Measurements from ENCODE around the gene SPTBN5.
A peak's percentile ranks its signal among the peaks of the same experiment; 100 is the strongest.

SPTBN5 gene

DNA sequence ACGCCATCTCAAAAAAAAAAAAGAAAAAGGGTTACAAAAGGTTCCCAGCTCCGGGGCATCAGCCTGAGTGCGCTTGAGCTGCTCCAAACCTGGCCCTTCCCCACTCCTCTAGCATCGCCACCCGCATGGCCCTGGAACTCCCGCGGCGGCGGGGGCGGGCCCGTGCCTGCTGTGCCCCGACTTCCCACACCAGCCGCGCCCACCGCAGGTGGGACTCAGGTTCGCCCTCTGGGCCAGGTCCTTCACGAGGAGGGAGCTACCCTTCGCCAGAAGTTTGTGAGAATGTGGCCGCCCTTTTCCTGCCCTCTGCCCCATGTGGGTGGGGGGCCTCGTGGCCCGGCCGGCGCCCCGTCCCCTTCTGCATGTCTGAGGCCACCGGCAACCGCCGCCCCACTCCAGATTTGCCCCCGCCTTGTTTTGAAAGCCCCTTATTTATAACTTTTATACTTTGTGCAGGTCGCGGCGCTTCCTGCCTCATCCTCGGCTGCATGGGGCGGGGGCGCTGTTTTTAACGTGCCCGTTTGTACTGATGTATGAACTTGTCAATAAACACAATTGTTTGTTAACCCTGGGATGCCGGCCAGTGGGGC lies 66.5 kb downstream of the SPTBN5 start:
- peak overlapping the region; percentile 41 for H3K4me3 ChIP-seq (ENCODE audit: low read depth, low read length)

DNA sequence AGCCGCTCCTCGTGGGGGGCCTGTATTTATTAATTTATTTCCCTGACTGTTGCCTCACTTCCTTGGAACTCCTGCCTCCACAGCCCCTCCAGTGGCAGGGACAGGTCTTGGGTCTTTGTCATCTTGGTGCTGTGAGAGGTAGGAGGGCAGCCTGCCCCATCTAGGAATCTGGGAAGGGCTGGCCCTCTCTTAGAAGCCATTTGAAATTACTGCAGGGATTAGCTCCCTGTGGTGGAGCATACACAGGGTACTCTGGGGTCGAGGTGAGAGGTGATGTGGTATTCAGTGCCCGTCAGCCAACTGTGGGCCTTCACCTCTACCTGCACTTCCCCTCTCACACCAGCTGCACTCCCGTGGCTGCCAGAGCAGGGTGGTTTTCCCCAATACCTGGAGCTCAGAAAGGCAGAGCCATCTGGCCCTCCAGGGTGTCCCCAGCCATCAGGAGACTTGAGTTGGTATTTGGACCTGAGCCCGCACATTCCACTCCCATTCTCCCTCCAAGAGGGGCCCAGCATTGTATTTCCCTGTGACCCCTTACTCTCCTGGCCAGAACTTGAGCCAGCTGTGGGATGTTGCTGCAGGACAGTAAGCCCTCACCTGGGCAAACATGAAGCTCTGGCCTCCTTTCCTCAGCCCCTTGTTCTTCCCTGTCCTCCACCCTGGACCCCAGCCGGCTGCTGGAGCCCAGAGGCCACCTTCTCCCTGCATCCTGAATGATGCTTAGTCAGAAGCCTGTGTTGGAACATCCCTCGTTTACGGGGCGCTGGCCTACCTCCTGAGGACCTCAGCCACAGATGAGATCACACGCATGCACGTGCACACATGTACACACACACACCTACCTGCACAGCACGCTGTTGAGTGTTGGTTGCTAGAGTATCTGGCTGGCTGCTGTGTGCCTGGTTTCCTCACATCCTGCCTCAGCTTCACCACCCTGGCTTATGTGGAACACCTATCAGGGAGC lies 68.0 kb downstream of the SPTBN5 start:
- H3K4me3 ChIP-seq (ENCODE audit: low read depth, low read length) = no peak overlapping the region

DNA sequence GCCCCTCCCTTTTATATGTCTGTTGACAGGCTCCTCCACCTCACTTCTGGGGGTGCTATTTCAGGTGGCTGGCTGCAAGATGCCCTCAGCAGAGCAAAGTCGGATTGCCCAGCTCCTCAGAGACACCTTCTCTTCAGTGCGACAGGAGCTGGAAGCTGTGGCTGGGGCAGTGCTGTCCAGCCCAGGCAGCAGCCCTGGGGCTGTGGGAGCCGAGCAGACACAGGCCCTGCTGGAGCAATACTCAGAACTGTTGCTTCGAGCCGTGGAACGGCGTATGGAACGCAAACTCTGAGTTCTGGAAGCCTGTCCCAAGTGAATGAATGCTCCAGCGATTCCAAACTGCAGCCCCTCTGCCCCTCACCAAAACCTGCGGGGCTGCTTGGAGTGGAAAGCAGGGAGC lies 68.7 kb downstream of the SPTBN5 start:
- H3K4me3 ChIP-seq (ENCODE audit: low read depth, low read length) = no peak overlapping the region

DNA sequence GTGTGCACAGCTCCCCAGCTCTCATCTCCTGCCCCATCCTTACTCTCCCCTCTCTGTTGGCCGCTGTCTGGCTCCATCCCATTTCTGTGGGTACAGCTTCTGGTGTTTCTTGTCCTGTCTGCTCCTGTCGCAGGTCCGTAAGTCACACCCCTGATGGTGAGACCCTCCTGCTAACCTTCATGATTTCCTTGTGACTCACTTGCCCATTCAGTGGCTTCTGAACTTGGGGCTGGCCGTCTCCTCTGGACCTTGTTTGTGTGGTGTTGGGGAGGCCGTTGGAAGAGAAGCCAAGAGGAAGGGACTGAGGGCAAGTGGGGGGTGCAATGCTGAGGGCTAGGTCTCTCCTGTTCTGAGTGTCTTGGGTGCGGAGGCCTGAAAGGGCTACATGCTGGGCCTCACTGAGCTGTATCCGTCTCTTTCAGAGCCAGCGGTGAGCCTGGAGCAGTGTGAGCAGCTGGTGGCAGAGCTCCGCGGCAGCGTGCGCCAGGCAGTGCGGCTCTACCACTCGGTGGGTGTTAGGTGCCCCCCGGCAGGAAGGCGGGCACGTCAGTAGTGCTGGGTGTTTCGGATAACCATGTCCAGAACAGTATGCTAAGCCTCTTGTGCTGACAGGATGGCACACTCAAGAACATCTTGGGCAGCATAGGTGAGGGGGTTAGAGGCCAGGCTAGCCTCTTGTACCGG lies 69.6 kb downstream of the SPTBN5 start:
- no peak overlapping the region for H3K4me3 ChIP-seq (ENCODE audit: low read depth, low read length)

DNA sequence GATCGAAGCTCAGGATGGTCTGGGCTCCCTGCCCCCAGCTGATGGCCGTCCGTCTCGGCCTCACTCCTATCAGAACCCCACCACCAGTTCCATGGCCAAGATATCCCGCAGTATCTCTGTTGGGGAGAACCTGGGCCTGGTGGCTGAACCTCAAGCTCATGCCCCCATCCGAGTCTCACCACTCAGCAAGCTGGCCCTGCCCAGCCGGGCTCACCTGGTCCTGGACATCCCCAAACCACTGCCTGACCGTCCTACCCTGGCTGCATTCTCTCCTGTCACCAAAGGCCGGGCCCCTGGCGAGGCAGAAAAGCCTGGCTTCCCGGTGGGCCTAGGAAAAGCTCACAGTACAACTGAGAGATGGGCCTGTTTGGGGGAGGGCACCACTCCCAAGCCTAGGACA lies 70.4 kb downstream of the SPTBN5 start:
- H3K4me3 ChIP-seq (ENCODE audit: low read depth, low read length) = no peak overlapping the region

DNA sequence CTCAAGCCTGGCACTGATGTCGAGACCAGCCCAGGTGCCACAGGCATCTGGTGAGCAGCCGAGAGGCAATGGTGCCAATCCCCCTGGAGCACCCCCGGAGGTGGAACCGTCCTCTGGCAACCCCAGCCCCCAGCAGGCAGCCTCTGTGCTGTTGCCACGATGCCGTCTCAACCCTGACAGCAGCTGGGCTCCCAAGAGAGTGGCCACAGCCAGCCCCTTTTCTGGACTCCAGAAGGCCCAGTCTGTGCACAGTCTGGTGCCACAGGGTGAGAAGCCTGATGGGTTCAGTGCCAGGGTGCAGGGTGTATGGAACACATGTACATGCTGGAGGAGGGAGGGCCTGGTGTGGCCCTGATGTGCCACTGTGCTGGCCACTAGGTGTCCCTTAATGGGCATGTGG lies 70.9 kb downstream of the SPTBN5 start:
- H3K4me3 ChIP-seq (ENCODE audit: low read depth, low read length) = no peak overlapping the region

DNA sequence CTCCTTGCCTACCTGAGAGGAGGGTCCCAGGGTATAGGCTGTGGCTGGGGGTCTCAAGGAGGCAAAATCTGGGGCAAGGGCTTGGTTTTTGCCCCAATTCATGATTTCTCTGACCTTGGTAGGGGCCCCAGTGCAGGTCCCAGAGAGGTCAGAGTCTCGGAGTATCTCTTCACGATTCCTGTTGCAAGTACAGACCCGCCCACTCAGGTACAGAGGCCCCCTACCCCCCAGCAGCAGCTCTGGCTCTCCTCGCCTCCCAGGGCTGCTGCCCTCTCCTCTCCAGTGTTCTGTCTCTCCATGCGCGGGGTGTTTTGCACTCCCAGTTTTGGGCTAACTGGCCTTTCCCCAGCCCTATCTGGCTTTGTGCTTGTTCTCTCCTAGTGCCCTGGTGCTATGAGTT lies 71.4 kb downstream of the SPTBN5 start:
- H3K4me3 ChIP-seq (ENCODE audit: low read depth, low read length) = no peak overlapping the region

DNA sequence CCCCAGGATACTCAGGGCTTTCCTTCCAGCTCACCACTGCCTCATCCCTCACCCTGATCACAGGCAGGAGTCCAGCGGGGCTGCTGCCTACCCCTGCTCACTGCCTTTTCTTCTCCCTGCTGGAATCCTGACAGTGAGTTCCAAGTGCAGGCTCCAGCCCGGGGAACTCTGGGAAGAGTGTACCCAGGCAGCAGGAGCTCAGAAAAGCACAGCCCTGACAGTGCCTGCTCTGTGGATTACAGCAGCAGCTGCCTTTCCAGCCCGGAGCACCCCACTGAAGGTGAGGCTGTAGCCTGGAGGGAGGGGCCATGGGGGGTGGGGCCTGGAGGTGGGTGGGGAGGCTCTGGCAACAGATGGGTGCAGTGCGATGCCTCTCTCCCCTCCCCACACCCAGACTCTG lies 72.0 kb downstream of the SPTBN5 start:
- H3K4me3 ChIP-seq (ENCODE audit: low read depth, low read length) = no peak overlapping the region

DNA sequence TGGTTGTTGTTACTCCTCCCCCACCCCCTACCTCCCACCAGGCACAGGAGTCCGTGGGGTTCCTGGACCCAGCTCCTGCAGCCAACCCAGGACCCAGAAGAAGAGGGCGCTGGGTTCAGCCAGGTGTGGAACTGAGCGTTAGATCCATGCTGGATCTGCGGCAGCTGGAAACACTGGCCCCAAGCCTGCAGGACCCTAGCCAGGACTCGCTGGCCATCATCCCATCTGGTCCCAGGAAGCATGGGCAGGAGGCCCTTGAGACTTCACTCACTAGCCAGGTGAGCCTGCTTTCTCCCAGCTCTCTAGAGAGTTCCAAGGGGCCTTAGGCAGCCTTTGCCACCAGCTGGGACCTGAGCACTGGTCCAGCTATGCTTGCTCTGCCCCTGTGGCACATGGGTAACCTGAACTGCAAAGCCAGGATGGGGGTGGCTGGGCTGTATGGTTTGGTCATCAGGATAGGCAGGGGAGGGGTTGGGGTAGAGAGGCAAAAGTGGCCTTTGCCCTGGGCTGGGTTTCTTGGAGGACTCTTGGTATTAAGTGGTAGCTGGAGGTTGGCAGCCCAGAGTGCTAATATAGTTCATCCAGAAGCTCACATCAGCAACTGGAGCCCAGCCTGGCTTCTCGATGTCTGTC lies 72.9 kb downstream of the SPTBN5 start:
- H3K4me3 ChIP-seq (ENCODE audit: low read depth, low read length) = no peak overlapping the region

DNA sequence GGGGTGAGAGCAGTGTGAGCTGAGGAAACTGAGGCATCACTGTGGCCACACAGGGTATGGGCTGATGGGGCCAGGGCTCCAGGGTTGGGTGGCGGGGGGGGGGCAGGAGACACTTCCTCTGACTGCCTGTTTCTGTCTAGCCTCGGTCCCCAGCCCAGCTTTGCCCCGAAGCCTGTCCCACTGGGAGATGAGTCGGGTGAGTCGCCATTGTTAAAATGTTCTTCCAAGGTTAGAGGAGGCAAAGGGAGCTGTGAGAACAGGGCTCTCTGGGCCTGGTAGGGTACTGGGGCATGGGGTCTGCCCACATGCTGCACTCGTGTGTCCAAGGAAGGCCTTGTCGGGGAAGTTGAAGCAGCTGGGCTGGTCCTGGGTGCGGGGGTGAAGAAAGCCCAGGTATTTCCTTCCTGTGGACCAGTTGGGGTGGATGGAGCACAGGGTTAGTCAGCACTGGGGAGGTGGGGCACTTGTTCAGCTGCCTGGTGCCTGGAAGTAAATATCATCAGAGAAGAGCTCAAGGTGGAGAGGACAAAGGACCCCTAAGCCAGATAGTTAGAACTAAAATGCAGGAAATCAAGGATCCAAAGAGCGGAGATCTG lies 74.3 kb downstream of the SPTBN5 start:
- H3K4me3 ChIP-seq (ENCODE audit: low read depth, low read length) = no peak overlapping the region

DNA sequence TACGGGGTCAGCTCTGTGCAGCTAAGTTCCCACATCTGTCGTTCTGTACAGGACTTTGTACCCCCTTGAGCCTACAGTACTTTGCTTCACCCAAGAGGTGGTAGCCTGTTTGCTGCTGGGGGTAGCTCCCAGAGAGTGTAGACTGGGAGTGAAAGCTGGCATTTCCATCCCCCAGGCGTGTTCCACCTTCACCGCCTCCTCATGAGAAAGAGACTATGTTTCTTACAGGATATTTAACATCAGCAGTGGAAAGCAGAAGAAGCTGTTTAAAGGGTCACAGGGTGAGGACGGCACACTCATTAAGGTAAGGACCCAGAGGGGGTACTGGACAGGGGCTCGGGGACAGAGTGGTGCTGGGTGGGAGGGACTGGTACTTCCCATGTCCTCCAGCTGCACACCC lies 76.1 kb downstream of the SPTBN5 start:
- H3K4me3 ChIP-seq (ENCODE audit: low read depth, low read length) = no peak overlapping the region

DNA sequence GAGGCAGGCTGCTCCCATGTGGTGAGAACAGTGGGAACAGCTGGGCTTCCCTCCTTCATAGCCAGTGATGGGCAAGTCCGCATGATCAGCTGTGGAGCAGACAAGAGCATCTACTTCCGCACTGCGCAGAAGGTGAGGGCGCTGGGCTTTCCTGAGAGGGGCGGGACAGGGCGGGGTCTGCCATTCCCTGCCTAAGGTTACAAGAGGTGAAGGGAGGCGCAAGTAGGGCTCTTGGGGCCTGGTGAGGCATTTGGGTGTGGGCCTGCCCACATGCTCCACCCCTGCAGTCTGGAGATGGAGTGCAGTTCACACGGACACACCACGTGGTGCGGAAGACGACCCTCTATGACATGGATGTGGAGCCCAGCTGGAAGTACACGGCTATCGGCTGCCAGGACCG lies 76.5 kb downstream of the SPTBN5 start:
- H3K4me3 ChIP-seq (ENCODE audit: low read depth, low read length) = no peak overlapping the region

DNA sequence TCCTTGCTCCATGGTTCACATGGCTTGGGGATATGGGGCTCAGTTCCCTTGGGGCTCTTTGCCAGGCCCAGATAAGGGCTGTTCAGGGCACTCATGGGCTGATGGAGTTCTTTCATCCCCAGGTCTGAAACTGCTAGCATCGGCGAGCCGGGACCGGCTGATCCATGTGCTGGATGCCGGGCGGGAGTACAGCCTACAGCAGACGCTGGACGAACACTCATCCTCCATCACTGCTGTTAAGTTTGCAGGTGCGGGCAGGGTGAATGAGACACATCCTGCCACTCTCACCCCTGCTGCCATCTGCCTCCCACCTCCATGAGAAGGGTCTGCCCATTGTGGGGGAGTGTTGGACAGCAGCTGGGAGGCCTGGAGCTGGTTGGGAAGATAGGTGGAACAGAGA lies 77.1 kb downstream of the SPTBN5 start:
- no peak overlapping the region for H3K4me3 ChIP-seq (ENCODE audit: low read depth, low read length)

DNA sequence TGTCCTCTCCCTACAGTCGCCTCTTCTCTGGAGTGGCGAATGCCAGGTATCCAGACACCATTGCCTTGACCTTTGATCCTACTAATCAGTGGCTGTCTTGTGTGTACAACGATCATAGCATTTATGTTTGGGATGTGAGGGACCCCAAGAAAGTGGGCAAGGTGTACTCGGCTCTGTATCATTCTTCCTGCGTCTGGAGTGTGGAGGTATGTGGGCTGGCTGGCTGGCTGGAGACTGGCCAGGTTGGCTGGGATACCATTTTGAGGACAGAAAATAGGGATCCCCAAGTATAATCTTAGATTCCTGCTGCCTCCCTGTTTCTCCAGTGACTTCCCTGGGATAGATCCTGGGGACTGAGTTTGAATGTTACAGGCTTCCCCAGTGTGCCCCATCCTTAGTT lies 79.3 kb downstream of the SPTBN5 start:
- no peak overlapping the region for H3K4me3 ChIP-seq (ENCODE audit: low read depth, low read length)

DNA sequence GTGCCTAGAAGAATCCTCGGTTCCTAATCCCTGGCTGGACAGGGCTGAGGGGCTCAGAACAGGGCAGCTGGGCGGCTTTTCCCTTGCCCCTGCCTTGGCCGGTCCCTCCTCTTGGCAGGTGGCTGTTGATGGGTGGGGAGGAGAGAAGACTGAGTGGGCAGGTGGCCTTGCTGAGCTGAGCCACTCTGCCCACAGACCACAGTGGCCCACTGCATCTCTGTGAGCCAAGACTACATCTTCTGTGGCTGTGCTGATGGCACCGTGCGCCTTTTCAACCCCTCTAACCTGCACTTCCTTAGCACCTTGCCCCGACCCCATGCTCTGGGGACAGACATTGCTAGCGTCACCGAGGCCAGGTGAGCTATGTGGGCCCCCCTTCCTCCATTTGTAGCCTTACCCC lies 80.4 kb downstream of the SPTBN5 start:
- H3K4me3 ChIP-seq (ENCODE audit: low read depth, low read length) = no peak overlapping the region

DNA sequence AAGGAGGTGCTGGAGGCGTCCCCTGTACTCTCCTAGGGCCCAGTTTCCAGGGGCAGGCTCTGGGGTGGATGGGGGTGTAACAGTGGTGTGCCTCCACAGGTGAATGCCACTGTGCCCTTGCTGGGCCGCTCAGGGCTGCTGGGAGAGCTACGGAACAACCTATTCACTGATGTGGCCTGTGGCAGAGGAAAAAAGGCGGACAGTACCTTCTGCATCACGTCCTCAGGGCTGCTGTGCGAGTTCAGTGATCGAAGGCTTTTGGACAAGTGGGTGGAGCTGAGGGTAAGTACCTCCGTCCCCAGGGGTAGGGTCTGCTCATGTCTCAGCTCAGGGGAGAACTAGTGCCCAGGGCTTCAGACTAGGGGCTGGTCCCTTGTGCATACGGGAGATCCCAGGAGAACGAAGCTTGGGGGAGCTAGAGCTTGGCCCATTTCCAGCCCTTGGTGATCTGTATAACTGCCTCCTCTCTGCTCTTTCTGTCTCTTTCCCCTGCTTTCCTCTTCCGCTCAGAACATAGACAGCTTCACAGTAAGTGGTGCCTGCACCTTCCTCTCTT lies 81.0 kb downstream of the SPTBN5 start:
- H3K4me3 ChIP-seq (ENCODE audit: low read depth, low read length) = no peak overlapping the region

DNA sequence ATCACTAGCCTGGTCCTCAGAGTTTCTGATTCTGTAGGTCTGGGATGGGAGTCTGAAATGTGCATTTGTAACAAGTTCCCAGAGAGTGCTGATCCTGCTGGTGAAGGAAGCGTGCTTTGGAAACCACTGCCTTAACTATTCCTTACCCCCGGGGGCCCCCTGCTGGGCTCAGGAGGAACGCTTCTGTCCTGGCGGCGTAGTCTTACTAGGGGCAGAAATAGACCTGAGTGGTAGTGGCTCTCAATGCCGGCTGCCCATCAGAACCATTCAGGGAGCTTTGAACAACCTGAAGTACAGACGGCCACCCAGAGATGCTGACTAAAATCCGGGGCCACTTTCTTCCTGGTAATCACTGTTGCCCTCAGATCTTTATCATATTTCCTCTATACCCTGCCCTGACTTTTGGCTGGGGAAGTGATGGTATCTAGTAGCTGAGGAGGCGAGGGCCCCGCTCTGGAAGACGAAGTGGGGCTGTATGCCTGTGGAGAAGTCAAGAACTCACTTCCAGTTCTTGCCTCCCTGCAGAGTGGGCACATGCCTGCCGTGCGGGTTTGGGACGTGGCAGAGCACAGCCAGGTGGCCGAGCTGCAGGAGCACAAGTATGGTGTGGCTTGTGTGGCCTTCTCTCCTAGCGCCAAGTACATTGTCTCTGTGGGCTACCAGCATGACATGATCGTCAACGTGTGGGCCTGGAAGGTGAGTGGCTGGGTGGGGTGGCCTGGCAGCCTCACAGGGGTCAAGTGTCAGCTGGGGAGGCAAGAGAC lies 82.2 kb downstream of the SPTBN5 start:
- no peak overlapping the region for H3K4me3 ChIP-seq (ENCODE audit: low read depth, low read length)

DNA sequence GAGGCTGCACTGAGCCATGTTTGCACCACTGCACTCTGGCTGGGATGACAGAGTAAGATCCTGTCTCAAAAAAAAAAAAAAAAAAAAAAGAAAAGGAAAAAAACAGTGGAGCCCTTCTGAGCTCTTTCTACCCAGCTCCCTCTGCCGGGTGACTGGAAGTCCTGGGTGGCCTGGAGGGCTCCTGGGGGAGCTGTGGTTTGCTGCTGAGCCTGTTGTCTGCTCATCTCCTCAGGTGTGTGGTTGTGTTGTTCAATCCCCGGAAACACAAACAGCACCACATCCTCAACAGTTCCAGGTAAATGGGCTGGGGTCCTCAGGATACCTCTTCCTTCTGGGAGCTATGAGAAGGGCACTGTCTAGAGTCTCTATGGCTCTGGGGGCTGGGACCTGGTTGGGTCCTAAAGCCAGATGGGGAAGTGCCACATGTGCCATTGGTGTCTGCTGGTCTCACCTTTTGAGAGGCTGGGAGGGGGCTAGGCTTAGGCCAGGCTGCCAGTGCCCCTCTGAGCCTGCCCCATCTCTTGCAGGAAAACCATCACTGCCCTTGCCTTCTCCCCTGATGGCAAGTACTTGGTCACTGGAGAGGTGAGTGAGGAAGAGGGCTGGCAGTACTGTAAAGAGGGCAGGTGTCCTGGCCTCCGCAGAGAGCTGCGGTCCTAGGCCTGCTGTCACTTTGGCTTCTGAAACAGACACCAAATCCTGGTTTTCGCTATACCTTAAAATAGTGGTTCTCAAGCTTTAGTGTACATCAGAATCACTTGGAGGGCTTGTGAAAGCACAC lies 83.0 kb downstream of the SPTBN5 start:
- no peak overlapping the region for H3K4me3 ChIP-seq (ENCODE audit: low read depth, low read length)

DNA sequence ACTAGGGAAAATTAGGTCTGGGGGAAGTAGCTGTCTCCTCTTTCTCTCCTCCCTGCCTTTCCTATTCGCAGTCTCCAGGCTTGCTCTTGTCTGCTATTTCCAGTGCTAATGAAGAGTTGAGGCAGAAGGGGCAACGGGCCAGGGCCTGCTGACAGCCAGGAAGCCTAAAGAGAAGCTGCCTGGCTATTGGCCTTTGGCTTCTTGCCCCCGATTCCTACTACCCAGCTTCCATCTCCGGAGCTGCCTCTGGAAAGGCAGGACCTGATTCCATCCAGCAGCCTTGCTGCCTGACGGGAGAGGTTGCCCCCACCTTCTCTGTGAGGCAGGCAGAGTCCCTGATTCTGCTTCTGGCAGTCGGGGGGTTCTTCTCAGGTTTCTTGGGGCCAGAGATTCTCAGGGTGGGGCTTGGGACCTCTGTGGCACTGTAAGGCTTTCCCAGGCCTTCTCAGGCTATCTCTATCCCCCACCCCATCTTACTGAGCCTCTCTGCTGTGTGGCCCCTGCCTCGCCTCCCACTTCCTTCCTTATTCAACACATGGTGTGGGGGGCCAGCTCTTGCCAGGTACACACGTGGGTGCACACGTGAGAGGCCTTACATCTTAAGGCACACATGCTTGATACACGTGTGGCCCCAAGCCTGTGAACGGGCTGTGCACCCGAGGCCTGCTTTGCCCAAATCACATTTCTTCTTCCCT lies 84.2 kb downstream of the SPTBN5 start:
- H3K4me3 ChIP-seq (ENCODE audit: low read depth, low read length) = no peak overlapping the region
